Left renal pelvis (tissue), 4 donors: ENCODE measurements around the gene TIMM23. TPM values are rescaled to one million over a fixed set of nuclear protein-coding genes. Genes with fewer than 3 reads are reported as not detected.
"Not testable (repeated sequence)": the region's sequence is repeated elsewhere in the genome, so short reads cannot be mapped to it uniquely, and the experiment has no call there.

Source experiments
- DNase-seq, 4 donors: peaks; one replicate each; pipeline ENCODE4 v3.0.0-alpha.2; 2013; ENCODE audit warnings: low read depth in 4 of 4, low spot score in 3 of 4
- polyA plus RNA-seq, 4 donors: library from polyadenylated mRNA; unstranded; fragments of 120-200 nt; gene quantifications; one replicate each; pipeline ENCODE4 v1.2.1, GENCODE V29; 2013; ENCODE audit not compliant: insufficient read length in 4 of 4

Gene TIMM23
- polyA plus RNA-seq = 10 to 100 TPM; 46.5 to 70.4 (median 63.0) TPM

- peak; percentile 47 to 73 (median 66) for DNase-seq
Measured at GRCh38 chr10:45972106-45972812, at the start of gene TIMM23. TIMM23 (plus strand) TSS chr10:45972489; CDS start chr10:45972625, 136 bp downstream.

GRCh38 chr10:45926790-45927189, 45.5 kb upstream of the TIMM23 start:
- DNase-seq = not testable (repeated sequence)

- DNase-seq = not testable (repeated sequence)
Measured at GRCh38 chr10:45931305-45931704, 41.0 kb upstream of the TIMM23 start.

DNA sequence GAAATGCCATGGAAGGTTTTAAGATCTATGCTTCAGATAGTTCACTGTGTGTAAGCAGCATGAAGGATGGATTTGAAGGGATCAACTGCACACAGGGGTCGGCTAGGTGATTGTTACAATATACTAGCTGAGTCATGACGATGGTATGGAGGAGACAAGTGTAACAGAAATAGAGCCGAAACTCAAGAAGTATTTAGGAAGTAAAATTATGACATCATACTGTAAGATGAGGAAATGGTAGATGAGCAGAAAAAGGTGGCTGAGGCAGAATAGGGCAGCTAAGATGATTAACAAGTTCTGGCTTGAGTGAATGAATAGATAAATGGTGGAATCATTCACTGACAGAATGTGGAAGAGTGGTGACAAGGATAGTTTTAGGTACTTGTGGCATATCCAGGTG, 37.5 kb upstream of the TIMM23 start:
- not testable (repeated sequence) for DNase-seq

DNA sequence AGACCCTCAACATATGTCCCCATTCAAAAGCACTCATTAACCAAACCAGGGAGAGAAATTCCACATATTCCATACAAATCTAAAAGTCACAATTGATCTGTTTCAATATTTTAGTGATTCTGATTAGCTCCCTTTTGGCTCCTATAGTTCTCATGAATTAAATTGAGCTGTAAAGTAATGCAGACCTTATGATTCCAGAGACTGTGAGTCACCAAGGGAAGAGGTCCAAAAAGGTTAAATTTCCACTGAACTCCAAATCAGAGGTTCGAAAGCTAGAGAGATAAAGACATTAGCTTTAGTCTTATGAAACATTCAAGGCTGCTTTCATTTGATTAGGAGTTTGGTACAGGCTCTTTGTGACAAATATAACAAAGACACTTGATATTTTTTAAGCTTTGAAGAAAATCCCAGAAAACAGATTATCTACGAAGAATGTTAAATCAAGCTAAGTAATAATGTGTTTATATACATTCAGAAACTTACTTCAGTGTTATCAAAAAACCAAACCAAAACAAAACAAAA, 33.1 kb upstream of the TIMM23 start:
- DNase-seq = not testable (repeated sequence)

DNA sequence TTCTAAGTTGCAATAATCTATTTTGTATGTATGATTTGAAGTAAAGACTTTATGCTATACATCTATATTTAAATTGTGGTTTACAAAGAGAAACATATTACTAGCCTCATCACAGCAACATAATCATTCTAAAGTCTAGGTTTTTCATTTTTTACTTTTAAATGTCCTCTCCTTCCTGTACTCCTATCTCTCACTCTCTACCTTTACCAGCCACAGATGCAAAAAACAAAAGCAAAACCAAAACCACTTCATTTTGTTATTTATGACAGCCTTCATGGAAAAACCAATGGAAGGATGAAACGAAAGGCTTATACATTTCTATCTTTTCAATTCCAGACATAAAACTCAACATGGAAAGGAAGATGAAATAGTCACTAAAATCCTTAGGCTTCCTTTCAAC, 31.1 kb upstream of the TIMM23 start:
- not testable (repeated sequence) for DNase-seq

DNA sequence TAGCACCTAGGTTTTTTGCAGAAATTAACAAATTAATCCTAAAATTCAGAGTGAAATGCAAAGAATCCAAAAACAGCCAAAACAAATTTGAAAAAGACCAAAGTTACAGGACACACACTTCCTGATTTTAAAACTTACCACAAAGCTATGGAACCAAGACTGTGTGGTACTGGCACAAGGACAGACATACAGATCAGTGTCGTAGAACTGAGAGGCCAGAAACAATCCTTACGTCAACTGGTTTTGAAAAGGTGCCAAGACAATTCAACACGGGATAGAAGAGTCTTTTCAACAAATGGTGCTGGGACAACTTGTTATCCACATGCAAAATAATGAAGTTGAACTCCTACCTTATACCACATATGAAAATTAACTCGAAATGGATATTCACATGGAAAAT, 26.8 kb upstream of the TIMM23 start:
- DNase-seq = not testable (repeated sequence)

- not testable (repeated sequence) for DNase-seq
Measured at GRCh38 chr10:45947363-45947762, 24.9 kb upstream of the TIMM23 start.

GRCh38 chr10:45948801-45949200, 23.5 kb upstream of the TIMM23 start:
- not testable (repeated sequence) for DNase-seq

DNA sequence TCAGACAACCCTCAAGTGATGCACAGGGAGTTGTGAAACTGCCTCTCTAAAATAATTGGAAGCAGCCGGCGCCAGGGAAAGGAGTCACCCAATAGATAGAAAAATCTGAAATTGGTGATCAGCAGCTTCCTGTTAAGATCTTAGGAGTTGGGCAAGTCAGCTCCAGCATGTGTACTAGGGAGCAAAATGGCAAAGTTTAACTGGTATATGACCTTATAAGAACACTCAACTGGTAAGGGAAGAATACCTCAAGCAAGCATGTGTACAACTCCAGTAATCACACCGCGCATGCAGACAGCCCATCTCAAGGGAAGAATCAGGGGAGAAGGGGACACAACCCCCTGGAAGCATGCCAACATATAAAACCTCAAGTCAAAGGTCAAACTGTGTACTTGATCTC, 17.9 kb upstream of the TIMM23 start:
- not testable (repeated sequence) for DNase-seq

GRCh38 chr10:45956634-45957033, 15.7 kb upstream of the TIMM23 start:
- DNase-seq = not testable (repeated sequence)

GRCh38 chr10:45957928-45958327, 14.4 kb upstream of the TIMM23 start:
- not testable (repeated sequence) for DNase-seq

GRCh38 chr10:45962686-45963452, 9.4 kb upstream of the TIMM23 start:
- not testable (repeated sequence) for DNase-seq

DNA sequence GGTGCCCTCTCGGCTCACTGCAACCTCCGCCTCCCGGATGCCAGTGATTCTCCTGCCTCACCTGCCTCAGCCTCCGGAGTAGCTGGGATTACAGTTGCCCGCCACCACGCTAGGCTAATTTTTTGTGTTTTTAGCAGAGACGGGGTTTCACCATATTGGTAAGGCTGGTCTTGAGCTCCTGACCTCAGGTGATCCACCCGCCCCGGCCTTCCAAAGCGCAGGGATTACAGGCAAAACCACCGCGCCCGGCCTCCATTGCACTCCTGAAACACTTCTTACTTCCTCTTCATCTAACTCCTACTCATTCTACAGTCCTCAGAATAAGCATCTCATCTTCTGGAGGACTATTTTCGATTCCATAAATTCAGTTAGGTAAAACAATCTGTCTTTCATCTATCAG, 1.3 kb upstream of the TIMM23 start:
- not testable (repeated sequence) for DNase-seq

DNA sequence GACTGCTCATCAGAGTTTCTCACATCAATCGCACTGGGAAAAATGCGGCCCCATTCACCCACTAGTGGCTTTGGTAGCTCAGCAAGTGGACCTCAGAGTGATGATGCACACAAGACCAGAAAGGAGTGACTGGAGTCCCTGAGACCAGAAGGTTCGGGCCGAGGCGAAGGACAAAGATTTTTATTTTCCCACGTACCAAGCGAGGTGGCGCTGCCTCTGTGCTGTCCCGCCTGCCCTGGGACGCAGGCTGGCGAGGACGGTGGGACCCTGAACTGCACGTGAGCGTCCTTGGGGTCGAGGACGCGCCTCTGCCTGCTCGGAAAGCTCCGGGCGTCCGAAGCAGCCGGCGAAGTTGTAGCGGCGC, 565 bp upstream of the TIMM23 start:
- DNase-seq = not testable (repeated sequence)

DNA sequence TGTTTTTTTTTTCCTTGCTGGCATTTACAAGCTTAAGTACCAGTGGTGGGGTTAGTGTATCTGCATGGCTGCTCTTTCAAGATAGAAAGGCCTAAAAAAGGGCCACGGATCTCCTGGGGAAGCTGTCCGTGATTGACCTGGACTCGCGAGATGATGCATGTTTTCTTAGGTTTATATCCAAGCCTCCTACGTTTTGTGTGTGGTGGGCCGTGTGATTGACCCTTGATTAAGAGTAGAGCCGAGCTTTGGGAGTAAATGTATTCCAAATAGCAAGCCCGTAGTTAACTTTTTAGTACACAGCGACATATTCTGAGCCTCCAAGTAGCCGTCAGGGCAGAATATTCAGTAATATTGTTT, 502 bp downstream of the TIMM23 start:
- not testable (repeated sequence) for DNase-seq

DNA sequence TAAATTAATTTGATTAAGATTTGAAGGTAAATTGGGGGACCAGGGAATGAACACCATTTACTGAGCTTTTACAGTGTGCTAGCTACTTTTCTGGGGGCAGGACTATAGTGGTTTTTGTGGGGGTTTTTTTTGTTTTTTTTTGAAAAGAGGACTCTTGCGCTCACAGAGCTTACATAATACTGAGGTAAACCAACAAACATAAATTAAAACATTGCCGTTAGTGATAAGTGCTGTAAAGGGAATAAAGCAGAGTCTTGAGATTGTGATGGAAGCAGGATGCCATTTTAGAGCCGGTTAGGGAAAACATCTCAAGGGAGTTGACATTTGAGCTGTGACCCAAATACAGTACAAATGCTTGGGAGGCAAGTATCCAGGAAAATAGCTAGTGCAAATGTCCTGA, 1.8 kb downstream of the TIMM23 start:
- not testable (repeated sequence) for DNase-seq

GRCh38 chr10:45978554-45978953, 6.3 kb downstream of the TIMM23 start:
- DNase-seq = not testable (repeated sequence)

DNA sequence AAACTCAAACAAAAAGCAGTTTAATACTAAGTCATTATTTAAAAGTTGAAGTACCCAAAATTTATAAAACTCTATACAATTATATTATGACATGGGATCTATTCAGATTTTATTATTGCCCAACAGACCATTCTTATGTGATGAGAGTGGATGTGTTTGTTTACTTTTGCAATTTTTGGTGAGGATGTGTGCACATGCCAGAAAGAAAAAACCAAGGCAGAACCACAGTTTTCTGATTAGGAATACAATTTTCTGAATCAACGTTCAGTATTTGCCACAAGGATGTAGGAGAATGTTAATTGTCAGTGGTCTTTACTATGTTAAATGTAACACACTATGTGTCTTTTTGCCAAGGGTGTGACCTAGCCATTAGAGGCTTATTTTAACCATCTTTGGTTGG, 9.1 kb downstream of the TIMM23 start:
- DNase-seq = not testable (repeated sequence)

GRCh38 chr10:45983538-45984186, 11.4 kb downstream of the TIMM23 start:
- peak in 2 of 4 donors; percentile 8 to 17 for DNase-seq

GRCh38 chr10:45984473-45984872, 12.2 kb downstream of the TIMM23 start:
- not testable (repeated sequence) for DNase-seq
